ENCODE results near the gene RNF152.

DNA sequence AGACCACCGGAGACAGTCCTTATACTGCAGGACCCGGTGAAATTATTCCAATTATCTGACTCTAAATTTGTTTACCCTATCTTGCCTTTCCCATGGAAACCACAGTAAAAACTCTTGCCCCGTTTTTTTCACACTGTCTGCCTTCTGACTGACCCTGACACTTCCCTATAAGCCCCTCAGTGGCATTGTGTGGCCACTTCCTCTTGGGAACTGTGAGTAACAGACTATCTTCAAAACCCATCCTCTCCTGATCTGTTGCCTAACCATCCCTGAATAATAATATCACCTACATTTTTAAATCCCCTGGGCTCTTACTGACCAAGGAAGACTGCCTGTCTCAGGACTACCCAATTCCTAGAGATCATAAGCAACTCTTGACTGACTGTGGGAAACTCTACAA, 42.6 kb upstream of the RNF152 start:
- TF ChIP-seq RAD21 (conservative IDR thresholded peaks at IDR 0.05) (no peak), SMC3 (conservative IDR thresholded peaks at IDR 0.05; ENCODE audit: poor library complexity) (no peak), EZH2 (IDR thresholded peaks at IDR 0.05; ENCODE audit: borderline replicate concordance, insufficient read depth, low read length, poor library complexity, severe bottlenecking) (no peak), TAF1 (IDR thresholded peaks at IDR 0.05; ENCODE audit: low read depth) (no peak), POLR2AphosphoS5 (IDR thresholded peaks at IDR 0.05) (no peak), EP300 (conservative IDR thresholded peaks at IDR 0.05; ENCODE audit: poor library complexity, severe bottlenecking) (no peak)
- TF ChIP-seq, protein P1, sequence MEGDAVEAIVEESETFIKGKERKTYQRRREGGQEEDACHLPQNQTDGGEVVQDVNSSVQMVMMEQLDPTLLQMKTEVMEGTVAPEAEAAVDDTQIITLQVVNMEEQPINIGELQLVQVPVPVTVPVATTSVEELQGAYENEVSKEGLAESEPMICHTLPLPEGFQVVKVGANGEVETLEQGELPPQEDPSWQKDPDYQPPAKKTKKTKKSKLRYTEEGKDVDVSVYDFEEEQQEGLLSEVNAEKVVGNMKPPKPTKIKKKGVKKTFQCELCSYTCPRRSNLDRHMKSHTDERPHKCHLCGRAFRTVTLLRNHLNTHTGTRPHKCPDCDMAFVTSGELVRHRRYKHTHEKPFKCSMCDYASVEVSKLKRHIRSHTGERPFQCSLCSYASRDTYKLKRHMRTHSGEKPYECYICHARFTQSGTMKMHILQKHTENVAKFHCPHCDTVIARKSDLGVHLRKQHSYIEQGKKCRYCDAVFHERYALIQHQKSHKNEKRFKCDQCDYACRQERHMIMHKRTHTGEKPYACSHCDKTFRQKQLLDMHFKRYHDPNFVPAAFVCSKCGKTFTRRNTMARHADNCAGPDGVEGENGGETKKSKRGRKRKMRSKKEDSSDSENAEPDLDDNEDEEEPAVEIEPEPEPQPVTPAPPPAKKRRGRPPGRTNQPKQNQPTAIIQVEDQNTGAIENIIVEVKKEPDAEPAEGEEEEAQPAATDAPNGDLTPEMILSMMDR (IDR thresholded peaks at IDR 0.05; ENCODE audit: poor library complexity, severe bottlenecking) = no peak
- TF ChIP-seq, protein P2, sequence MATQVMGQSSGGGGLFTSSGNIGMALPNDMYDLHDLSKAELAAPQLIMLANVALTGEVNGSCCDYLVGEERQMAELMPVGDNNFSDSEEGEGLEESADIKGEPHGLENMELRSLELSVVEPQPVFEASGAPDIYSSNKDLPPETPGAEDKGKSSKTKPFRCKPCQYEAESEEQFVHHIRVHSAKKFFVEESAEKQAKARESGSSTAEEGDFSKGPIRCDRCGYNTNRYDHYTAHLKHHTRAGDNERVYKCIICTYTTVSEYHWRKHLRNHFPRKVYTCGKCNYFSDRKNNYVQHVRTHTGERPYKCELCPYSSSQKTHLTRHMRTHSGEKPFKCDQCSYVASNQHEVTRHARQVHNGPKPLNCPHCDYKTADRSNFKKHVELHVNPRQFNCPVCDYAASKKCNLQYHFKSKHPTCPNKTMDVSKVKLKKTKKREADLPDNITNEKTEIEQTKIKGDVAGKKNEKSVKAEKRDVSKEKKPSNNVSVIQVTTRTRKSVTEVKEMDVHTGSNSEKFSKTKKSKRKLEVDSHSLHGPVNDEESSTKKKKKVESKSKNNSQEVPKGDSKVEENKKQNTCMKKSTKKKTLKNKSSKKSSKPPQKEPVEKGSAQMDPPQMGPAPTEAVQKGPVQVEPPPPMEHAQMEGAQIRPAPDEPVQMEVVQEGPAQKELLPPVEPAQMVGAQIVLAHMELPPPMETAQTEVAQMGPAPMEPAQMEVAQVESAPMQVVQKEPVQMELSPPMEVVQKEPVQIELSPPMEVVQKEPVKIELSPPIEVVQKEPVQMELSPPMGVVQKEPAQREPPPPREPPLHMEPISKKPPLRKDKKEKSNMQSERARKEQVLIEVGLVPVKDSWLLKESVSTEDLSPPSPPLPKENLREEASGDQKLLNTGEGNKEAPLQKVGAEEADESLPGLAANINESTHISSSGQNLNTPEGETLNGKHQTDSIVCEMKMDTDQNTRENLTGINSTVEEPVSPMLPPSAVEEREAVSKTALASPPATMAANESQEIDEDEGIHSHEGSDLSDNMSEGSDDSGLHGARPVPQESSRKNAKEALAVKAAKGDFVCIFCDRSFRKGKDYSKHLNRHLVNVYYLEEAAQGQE (IDR thresholded peaks at IDR 0.05; ENCODE audit: borderline replicate concordance) = no peak
